ENCODE measurements around the gene ANKS1B. TPM values are rescaled to one million over a fixed set of nuclear protein-coding genes. Genes with fewer than 3 reads are reported as not detected.

Gene ANKS1B
- polyA plus RNA-seq, 3 donors = not detected

DNA sequence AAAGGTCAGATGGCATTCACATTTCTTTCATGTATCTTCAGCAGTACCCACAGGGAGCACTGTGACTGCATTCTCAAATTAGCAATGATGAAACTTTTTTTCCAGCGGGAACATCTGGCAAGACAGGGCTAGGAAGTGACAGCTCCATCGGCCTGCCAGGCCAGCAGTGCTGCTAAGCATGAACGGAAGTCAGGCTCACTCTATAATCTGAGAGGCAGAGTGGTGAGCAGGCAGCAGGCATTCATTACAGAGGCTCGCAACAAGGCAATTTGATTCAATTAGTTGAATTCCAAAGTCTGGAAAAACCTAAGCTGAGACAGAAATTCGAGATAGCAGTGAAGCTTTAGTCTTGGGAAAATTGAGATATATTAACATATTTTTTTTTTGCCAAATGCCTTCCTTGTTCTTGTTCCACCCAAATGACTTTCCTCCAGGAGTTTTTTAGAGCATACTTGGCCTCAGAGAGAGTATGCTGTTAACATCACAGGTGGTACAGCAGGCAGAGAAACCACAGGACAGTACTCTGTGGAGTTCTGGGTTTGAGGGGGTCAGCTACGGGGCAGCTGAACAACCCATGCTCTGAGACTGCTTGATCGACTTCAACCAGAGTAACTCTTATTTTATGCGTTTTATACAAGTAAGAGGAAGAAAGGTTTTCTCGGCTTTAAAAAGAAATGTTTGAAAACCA is 924.8 kb downstream of the ANKS1B start:
- no peaks in the 10 kb centered on the region for H3K9me3 ChIP-seq (replicated peaks in 1 of 2; ENCODE audit: control insufficient read depth in 1 of 2, insufficient read depth in 1 of 2, low read length in 2 of 2)
- Mint-ChIP-seq H3K27me3 (ENCODE audit: low read depth in 3 of 3) (peaks cover 0 to 5% (median 2%) of the 10 kb centered on the region in 3 donors), H3K4me1 (peaks cover 6% of the 10 kb centered on the region), H3K36me3 (no peaks in the 10 kb centered on the region), H3K9me3 (peaks cover 0 to 4% (median 0%) of the 10 kb centered on the region in 7 donors), H3K27ac (no peak overlapping the region), H3K4me3 (no peak overlapping the region)
- H4K20me1 ChIP-seq (ENCODE audit: insufficient read depth, low read length) = no peaks in the 10 kb centered on the region
- no peak overlapping the region for H3K9ac ChIP-seq (ENCODE audit: insufficient read depth, low read length, poor library complexity, severe bottlenecking)
- H2AFZ ChIP-seq (ENCODE audit: insufficient read depth, low read depth, low read length, poor library complexity, severe bottlenecking) = no peak overlapping the region
- no peak overlapping the region for H3K4me2 ChIP-seq (replicated peaks; ENCODE audit: extremely low read depth, low read length, poor library complexity, severe bottlenecking)
- intact Hi-C loops (cut with micrococcal nuclease) = no loop called here
- no peaks in the 10 kb centered on the region for H3K4me1 ChIP-seq (ENCODE audit: control insufficient read depth in 1 of 2, insufficient read depth in 2 of 2, low read length in 2 of 2)
- no peak overlapping the region for H3K27ac ChIP-seq (ENCODE audit: low read depth in 1 of 2, low read length in 2 of 2)
- H3K36me3 ChIP-seq (replicated peaks in 1 of 2; ENCODE audit: control insufficient read depth in 1 of 2, insufficient read depth in 2 of 2, low read length in 2 of 2) = no peaks in the 10 kb centered on the region
- no peaks in the 10 kb centered on the region for H3K79me2 ChIP-seq (ENCODE audit: insufficient read depth, low read length)
- TF ChIP-seq, protein P1, sequence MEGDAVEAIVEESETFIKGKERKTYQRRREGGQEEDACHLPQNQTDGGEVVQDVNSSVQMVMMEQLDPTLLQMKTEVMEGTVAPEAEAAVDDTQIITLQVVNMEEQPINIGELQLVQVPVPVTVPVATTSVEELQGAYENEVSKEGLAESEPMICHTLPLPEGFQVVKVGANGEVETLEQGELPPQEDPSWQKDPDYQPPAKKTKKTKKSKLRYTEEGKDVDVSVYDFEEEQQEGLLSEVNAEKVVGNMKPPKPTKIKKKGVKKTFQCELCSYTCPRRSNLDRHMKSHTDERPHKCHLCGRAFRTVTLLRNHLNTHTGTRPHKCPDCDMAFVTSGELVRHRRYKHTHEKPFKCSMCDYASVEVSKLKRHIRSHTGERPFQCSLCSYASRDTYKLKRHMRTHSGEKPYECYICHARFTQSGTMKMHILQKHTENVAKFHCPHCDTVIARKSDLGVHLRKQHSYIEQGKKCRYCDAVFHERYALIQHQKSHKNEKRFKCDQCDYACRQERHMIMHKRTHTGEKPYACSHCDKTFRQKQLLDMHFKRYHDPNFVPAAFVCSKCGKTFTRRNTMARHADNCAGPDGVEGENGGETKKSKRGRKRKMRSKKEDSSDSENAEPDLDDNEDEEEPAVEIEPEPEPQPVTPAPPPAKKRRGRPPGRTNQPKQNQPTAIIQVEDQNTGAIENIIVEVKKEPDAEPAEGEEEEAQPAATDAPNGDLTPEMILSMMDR (IDR thresholded peaks at IDR 0.05) = no peak
- WGBS (ENCODE audit: insufficient coverage) = 57% methylated on average over 3 of the region's 9 CpGs
- no peak overlapping the region for H3K4me3 ChIP-seq (replicated peaks in 1 of 3; ENCODE audit: low read depth in 2 of 3, low read length in 3 of 3)
- no peaks in the 10 kb centered on the region for H3K27me3 ChIP-seq (ENCODE audit: control insufficient read depth in 2 of 2, insufficient read depth in 2 of 2, low read length in 2 of 2)
- DNase-seq = no peak

DNA sequence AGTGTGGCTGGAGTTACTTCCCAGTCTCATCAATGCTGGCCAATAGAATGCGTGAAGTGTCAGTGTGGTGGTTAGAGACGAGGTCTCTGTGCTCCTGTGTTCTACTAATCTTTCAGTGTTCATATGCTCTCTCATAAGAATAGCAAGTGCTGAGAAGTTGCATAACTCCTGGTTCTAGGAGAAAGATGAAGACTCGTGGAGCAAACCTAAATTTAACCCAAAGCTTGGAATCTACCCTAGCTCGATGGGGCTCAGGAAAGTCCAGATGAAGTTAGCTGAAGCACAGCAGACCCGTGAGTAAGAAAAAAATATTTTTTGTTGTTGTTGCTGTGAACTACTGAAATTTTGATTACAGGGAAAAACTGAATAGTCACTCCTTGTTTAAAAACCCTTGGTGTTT is 927.1 kb downstream of the ANKS1B start:
- Histone ChIP-seq H3K36me3 (replicated peaks in 1 of 2; ENCODE audit: control insufficient read depth in 1 of 2, insufficient read depth in 2 of 2, low read length in 2 of 2) (no peaks in the 10 kb centered on the region), H2AFZ (ENCODE audit: insufficient read depth, low read depth, low read length, poor library complexity, severe bottlenecking) (no peak overlapping the region), H3K9ac (ENCODE audit: insufficient read depth, low read length, poor library complexity, severe bottlenecking) (no peak overlapping the region), H3K27ac (ENCODE audit: low read depth in 1 of 2, low read length in 2 of 2) (no peak overlapping the region), H3K9me3 (replicated peaks in 1 of 2; ENCODE audit: control insufficient read depth in 1 of 2, insufficient read depth in 1 of 2, low read length in 2 of 2) (no peaks in the 10 kb centered on the region), H3K4me1 (ENCODE audit: control insufficient read depth in 1 of 2, insufficient read depth in 2 of 2, low read length in 2 of 2) (no peaks in the 10 kb centered on the region), H3K4me3 (replicated peaks in 1 of 3; ENCODE audit: low read depth in 2 of 3, low read length in 3 of 3) (no peak overlapping the region), H4K20me1 (ENCODE audit: insufficient read depth, low read length) (no peaks in the 10 kb centered on the region), H3K4me2 (replicated peaks; ENCODE audit: extremely low read depth, low read length, poor library complexity, severe bottlenecking) (no peak overlapping the region), H3K79me2 (ENCODE audit: insufficient read depth, low read length) (no peaks in the 10 kb centered on the region), H3K27me3 (ENCODE audit: control insufficient read depth in 2 of 2, insufficient read depth in 2 of 2, low read length in 2 of 2) (no peaks in the 10 kb centered on the region)
- Mint-ChIP-seq H3K4me1 (peaks cover 6% of the 10 kb centered on the region), H3K9me3 (peaks cover 0 to 4% (median 0%) of the 10 kb centered on the region in 7 donors), H3K27me3 (ENCODE audit: low read depth in 3 of 3) (peaks cover 0 to 5% (median 4%) of the 10 kb centered on the region in 3 donors), H3K4me3 (no peak overlapping the region), H3K36me3 (no peaks in the 10 kb centered on the region), H3K27ac (no peak overlapping the region)
- TF ChIP-seq, protein P1 (IDR thresholded peaks at IDR 0.05) = no peak
- intact Hi-C loops (cut with micrococcal nuclease) = no loop called here
- WGBS (ENCODE audit: insufficient coverage) = 80% methylated on average over 1 of the region's 5 CpGs
- no peak for DNase-seq

All from CD14-positive monocyte (primary cell).